ENCODE results near the gene NANP.
A peak's percentile ranks its signal among the peaks of the same experiment; 100 is the strongest.
"Not testable (repeated sequence)": the region's sequence is repeated elsewhere in the genome, so short reads cannot be mapped to it uniquely, and the experiment has no call there.

Gene NANP

GRCh38 chr20:25606094-25606695 lies 17.6 kb downstream of the NANP start:
- DNase-seq (ENCODE audit: extremely low read depth in 1 of 2, low read depth in 1 of 2) = no peak

GRCh38 chr20:25605148-25605547 lies 18.7 kb downstream of the NANP start:
- no peak for DNase-seq (ENCODE audit: extremely low read depth in 1 of 2, low read depth in 1 of 2)

GRCh38 chr20:25604611-25605010 lies 19.2 kb downstream of the NANP start:
- DNase-seq (ENCODE audit: extremely low read depth in 1 of 2, low read depth in 1 of 2) = no peak

GRCh38 chr20:25602914-25603309 lies 20.9 kb downstream of the NANP start:
- DNase-seq (ENCODE audit: extremely low read depth in 1 of 2, low read depth in 1 of 2) = not testable (repeated sequence)

GRCh38 chr20:25602191-25602913 lies 21.5 kb downstream of the NANP start:
- not testable (repeated sequence) for DNase-seq (ENCODE audit: extremely low read depth in 1 of 2, low read depth in 1 of 2)

GRCh38 chr20:25601659-25602058 lies 22.2 kb downstream of the NANP start:
- DNase-seq (ENCODE audit: extremely low read depth in 1 of 2, low read depth in 1 of 2) = no peak

- DNase-seq (ENCODE audit: extremely low read depth in 1 of 2, low read depth in 1 of 2) = no peak
These were observed 23.2 kb downstream of the NANP start for GRCh38 chr20:25600632-25601031.

- DNase-seq (ENCODE audit: extremely low read depth in 1 of 2, low read depth in 1 of 2) = no peak
These were observed 31.5 kb downstream of the NANP start for GRCh38 chr20:25592135-25592852.

- not testable (repeated sequence) for DNase-seq (ENCODE audit: extremely low read depth in 1 of 2, low read depth in 1 of 2)
These were observed 33.0 kb downstream of the NANP start for GRCh38 chr20:25590778-25591177.

- no peak for DNase-seq (ENCODE audit: extremely low read depth in 1 of 2, low read depth in 1 of 2)
These were observed 35.3 kb downstream of the NANP start for GRCh38 chr20:25588491-25588890.

GRCh38 chr20:25587536-25587935 lies 36.3 kb downstream of the NANP start:
- no peak for DNase-seq (ENCODE audit: extremely low read depth in 1 of 2, low read depth in 1 of 2)

GRCh38 chr20:25586877-25587276 lies 36.9 kb downstream of the NANP start:
- no peak for DNase-seq (ENCODE audit: extremely low read depth in 1 of 2, low read depth in 1 of 2)

GRCh38 chr20:25584905-25585704 lies 38.7 kb downstream of the NANP start, which contains the start of gene NINL:
Gene NINL (minus strand): TSS chr20:25585531. CDS start chr20:25526587, 58,944 bp downstream.
- DNase-seq (ENCODE audit: extremely low read depth in 1 of 2, low read depth in 1 of 2) = peak in 1 of 2 donors; percentile 21

GRCh38 chr20:25583607-25584006 lies 40.2 kb downstream of the NANP start:
- DNase-seq (ENCODE audit: extremely low read depth in 1 of 2, low read depth in 1 of 2) = not testable (repeated sequence)

- no peak for DNase-seq (ENCODE audit: extremely low read depth in 1 of 2, low read depth in 1 of 2)
These were observed 43.1 kb downstream of the NANP start for GRCh38 chr20:25580711-25581110.

GRCh38 chr20:25579081-25579770 lies 44.6 kb downstream of the NANP start:
- DNase-seq (ENCODE audit: extremely low read depth in 1 of 2, low read depth in 1 of 2) = no peak

GRCh38 chr20:25576783-25577530 lies 46.9 kb downstream of the NANP start:
- no peak for DNase-seq (ENCODE audit: extremely low read depth in 1 of 2, low read depth in 1 of 2)

- no peak for DNase-seq (ENCODE audit: extremely low read depth in 1 of 2, low read depth in 1 of 2)
These were observed 49.4 kb downstream of the NANP start for GRCh38 chr20:25574411-25574810.
